HepG2 (cell line): ENCODE measurements around the gene SEPTIN10. TPM values are rescaled to one million over a fixed set of nuclear protein-coding genes. Genes with fewer than 3 reads are reported as not detected.

Source experiments
- ELF1 ChIP-seq: sonication (generic); formaldehyde crosslinking; IDR thresholded peaks from 2 replicates; pipeline ENCODE4 v1.4.0; 2020; ENCODE audit warnings: missing genetic modification reagents
- ETV6 ChIP-seq: sonication (generic); formaldehyde crosslinking; conservative IDR thresholded peaks from 2 replicates; pipeline ENCODE4 v1.4.0; 2020; ENCODE audit warnings: missing genetic modification reagents
- FOXA3 ChIP-seq: IDR thresholded peaks from 2 replicates; pipeline ENCODE4 v1.6.1; 2016; ENCODE audit warnings: missing genetic modification reagents, missing compliant biosample characterization
- GTF2F1 ChIP-seq: fragments of 150-350 bp; IDR thresholded peaks from 2 replicates; pipeline ENCODE4 v1.6.1; 2014; ENCODE audit warnings: low read length
- HOXA3 ChIP-seq: sonication (generic); formaldehyde crosslinking; IDR thresholded peaks from 2 replicates; pipeline ENCODE4 v1.5.0; 2020; ENCODE audit warnings: missing genetic modification reagents
- KDM6A ChIP-seq: IDR thresholded peaks from 2 replicates; pipeline ENCODE4 v1.6.1; 2016; ENCODE audit warnings: low read depth
- RFX3 ChIP-seq: IDR thresholded peaks from 2 replicates; pipeline ENCODE4 v1.6.1; 2016; ENCODE audit warnings: missing biosample characterization, missing genetic modification reagents
- SNAPC2 ChIP-seq: sonication (generic); formaldehyde crosslinking; IDR thresholded peaks from 2 replicates; pipeline ENCODE4 v1.8.1; 2022; ENCODE audit warnings: mild to moderate bottlenecking, missing genetic modification reagents
- SOX6 ChIP-seq, 2 experiments: fragments of 450-650 bp in 1 of 2; sonication (generic) in 1 of 2; formaldehyde crosslinking in 1 of 2; IDR thresholded peaks; 2 replicates each; pipeline versions ENCODE4 v1.4.0 to v1.6.1; 2017 to 2020; ENCODE audit warnings: antibody characterized with exemption in 1 of 2, mild to moderate bottlenecking in 1 of 2, missing genetic modification reagents in 1 of 2
- SRSF4 ChIP-seq: fragments of 200-400 bp; formaldehyde crosslinking; IDR thresholded peaks from one replicate; pipeline ENCODE4 v1.6.1; 2018; ENCODE audit warnings: mild to moderate bottlenecking, low read depth, low read length, moderate library complexity; ENCODE audit not compliant: poor library complexity, severe bottlenecking
- TBL1XR1 ChIP-seq: fragments of 150-350 bp; IDR thresholded peaks from 2 replicates; pipeline ENCODE4 v1.6.1; 2014; ENCODE audit warnings: borderline replicate concordance, low read length; ENCODE audit not compliant: partially characterized antibody
- ZBTB21 ChIP-seq: sonication (generic); formaldehyde crosslinking; IDR thresholded peaks from 2 replicates; pipeline ENCODE4 v1.4.0; 2020; ENCODE audit warnings: missing genetic modification reagents
- ZNF20 ChIP-seq: sonication (generic); formaldehyde crosslinking; IDR thresholded peaks from 2 replicates; pipeline ENCODE4 v1.4.0; 2020; ENCODE audit warnings: mild to moderate bottlenecking, moderate library complexity, missing genetic modification reagents
- ZNF572 ChIP-seq: sonication (generic); formaldehyde crosslinking; IDR thresholded peaks from 2 replicates; pipeline ENCODE4 v1.5.1; 2020; ENCODE audit warnings: mild to moderate bottlenecking, missing genetic modification reagents
- polyA plus RNA-seq, 8 experiments: library from polyadenylated mRNA; depleted of rRNA in 3 of 8; stranded (reverse) in 7 of 8; unstranded in 1 of 8; fragments of >200 nt; fragmentation: Illumina TruSeq in 4 of 8; extraction: Trizol in 4 of 8; gene quantifications; 2 replicates each; pipeline versions ENCODE4 v1.2.1 to v1.2.3, GENCODE V29; 2011 to 2016; ENCODE audit warnings: low read depth in 4 of 8, missing spikeins in 1 of 8, mixed read lengths in 1 of 8; ENCODE audit not compliant: insufficient read depth in 1 of 8
- total RNA-seq, 5 experiments: library from RNA; depleted of rRNA; stranded (reverse); fragments of >200 nt; fragmentation: Illumina TruSeq; extraction: Trizol; gene quantifications; 2 replicates each; pipeline ENCODE4 v1.2.3, GENCODE V29; 2016; ENCODE audit warnings: low read depth in 1 of 5
- TF ChIP-seq, protein P1 (sequence below): sonication (generic); formaldehyde crosslinking; IDR thresholded peaks from 2 replicates; pipeline ENCODE4 v1.4.0; 2020; ENCODE audit warnings: missing genetic modification reagents
- TF ChIP-seq, protein P2 (sequence below): sonication (generic); formaldehyde crosslinking; IDR thresholded peaks from 2 replicates; pipeline ENCODE4 v1.8.1; 2023; ENCODE audit warnings: mild to moderate bottlenecking, missing genetic modification reagents, borderline replicate concordance
- TF ChIP-seq, protein P3 (sequence below): sonication (generic); formaldehyde crosslinking; IDR thresholded peaks from 2 replicates; pipeline ENCODE4 v1.4.0; 2020; ENCODE audit warnings: missing genetic modification reagents
- TF ChIP-seq, protein P4 (sequence below): IDR thresholded peaks from 2 replicates; pipeline ENCODE4 v1.6.1; 2016; ENCODE audit warnings: missing genetic modification reagents, missing compliant biosample characterization
- TF ChIP-seq, protein P5 (sequence below): IDR thresholded peaks from 2 replicates; pipeline ENCODE4 v1.6.1; 2016; ENCODE audit warnings: low read depth, missing genetic modification reagents, missing compliant biosample characterization
- TF ChIP-seq, protein P6 (sequence below): sonication (generic); formaldehyde crosslinking; IDR thresholded peaks from 2 replicates; pipeline ENCODE4 v1.4.0; 2020; ENCODE audit warnings: missing genetic modification reagents

Gene SEPTIN10
- total and polyA plus RNA-seq, 2 of the 13 experiments (the other 11 are each of a cell fraction or from before 2014, with no cell fraction given): 45.8 to 67.5 TPM

DNA sequence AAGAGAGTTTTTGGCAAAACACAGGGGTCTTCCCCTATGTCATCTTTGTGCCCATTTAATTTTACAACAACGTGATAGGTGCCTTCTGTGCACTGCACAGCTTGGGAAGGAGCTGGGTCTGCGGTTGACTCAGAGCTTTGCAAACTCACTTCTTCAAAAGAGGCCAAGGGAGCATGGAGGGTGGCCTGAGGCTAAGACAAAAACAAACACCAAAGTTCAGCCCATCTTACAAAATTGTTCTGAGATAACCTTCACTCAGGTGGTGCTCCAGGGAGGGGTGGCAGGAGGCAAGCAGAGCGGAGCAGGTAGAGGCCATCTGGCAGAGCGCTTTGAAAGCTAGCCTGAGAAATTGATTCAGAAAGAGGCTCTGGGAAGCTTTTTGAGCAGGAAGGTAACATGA is 10.2 kb upstream of the SEPTIN10 start (continued):
- TF ChIP-seq, protein P1, sequence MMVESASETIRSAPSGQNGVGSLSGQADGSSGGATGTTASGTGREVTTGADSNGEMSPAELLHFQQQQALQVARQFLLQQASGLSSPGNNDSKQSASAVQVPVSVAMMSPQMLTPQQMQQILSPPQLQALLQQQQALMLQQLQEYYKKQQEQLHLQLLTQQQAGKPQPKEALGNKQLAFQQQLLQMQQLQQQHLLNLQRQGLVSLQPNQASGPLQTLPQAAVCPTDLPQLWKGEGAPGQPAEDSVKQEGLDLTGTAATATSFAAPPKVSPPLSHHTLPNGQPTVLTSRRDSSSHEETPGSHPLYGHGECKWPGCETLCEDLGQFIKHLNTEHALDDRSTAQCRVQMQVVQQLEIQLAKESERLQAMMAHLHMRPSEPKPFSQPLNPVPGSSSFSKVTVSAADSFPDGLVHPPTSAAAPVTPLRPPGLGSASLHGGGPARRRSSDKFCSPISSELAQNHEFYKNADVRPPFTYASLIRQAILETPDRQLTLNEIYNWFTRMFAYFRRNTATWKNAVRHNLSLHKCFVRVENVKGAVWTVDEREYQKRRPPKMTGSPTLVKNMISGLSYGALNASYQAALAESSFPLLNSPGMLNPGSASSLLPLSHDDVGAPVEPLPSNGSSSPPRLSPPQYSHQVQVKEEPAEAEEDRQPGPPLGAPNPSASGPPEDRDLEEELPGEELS (CRISPR knock-in tag): no peak
- TF ChIP-seq ELF1 (CRISPR knock-in tag): no peak
- TF ChIP-seq, protein P2, sequence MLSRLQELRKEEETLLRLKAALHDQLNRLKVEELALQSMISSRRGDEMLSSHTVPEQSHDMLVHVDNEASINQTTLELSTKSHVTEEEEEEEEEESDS (CRISPR knock-in tag): no peak
- no peak for TF ChIP-seq GTF2F1
- TF ChIP-seq, protein P3, sequence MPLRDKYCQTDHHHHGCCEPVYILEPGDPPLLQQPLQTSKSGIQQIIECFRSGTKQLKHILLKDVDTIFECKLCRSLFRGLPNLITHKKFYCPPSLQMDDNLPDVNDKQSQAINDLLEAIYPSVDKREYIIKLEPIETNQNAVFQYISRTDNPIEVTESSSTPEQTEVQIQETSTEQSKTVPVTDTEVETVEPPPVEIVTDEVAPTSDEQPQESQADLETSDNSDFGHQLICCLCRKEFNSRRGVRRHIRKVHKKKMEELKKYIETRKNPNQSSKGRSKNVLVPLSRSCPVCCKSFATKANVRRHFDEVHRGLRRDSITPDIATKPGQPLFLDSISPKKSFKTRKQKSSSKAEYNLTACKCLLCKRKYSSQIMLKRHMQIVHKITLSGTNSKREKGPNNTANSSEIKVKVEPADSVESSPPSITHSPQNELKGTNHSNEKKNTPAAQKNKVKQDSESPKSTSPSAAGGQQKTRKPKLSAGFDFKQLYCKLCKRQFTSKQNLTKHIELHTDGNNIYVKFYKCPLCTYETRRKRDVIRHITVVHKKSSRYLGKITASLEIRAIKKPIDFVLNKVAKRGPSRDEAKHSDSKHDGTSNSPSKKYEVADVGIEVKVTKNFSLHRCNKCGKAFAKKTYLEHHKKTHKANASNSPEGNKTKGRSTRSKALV (CRISPR knock-in tag): no peak
- TF ChIP-seq ZNF20 (CRISPR knock-in tag): no peak
- no peak for TF ChIP-seq ZBTB21 (CRISPR knock-in tag)
- TF ChIP-seq TBL1XR1: no peak
- TF ChIP-seq, protein P4, sequence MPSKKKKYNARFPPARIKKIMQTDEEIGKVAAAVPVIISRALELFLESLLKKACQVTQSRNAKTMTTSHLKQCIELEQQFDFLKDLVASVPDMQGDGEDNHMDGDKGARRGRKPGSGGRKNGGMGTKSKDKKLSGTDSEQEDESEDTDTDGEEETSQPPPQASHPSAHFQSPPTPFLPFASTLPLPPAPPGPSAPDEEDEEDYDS (CRISPR knock-in tag): no peak
- TF ChIP-seq ZNF572 (CRISPR knock-in tag): no peak
- no peak for TF ChIP-seq KDM6A (CRISPR knock-in tag)
- TF ChIP-seq, protein P5, sequence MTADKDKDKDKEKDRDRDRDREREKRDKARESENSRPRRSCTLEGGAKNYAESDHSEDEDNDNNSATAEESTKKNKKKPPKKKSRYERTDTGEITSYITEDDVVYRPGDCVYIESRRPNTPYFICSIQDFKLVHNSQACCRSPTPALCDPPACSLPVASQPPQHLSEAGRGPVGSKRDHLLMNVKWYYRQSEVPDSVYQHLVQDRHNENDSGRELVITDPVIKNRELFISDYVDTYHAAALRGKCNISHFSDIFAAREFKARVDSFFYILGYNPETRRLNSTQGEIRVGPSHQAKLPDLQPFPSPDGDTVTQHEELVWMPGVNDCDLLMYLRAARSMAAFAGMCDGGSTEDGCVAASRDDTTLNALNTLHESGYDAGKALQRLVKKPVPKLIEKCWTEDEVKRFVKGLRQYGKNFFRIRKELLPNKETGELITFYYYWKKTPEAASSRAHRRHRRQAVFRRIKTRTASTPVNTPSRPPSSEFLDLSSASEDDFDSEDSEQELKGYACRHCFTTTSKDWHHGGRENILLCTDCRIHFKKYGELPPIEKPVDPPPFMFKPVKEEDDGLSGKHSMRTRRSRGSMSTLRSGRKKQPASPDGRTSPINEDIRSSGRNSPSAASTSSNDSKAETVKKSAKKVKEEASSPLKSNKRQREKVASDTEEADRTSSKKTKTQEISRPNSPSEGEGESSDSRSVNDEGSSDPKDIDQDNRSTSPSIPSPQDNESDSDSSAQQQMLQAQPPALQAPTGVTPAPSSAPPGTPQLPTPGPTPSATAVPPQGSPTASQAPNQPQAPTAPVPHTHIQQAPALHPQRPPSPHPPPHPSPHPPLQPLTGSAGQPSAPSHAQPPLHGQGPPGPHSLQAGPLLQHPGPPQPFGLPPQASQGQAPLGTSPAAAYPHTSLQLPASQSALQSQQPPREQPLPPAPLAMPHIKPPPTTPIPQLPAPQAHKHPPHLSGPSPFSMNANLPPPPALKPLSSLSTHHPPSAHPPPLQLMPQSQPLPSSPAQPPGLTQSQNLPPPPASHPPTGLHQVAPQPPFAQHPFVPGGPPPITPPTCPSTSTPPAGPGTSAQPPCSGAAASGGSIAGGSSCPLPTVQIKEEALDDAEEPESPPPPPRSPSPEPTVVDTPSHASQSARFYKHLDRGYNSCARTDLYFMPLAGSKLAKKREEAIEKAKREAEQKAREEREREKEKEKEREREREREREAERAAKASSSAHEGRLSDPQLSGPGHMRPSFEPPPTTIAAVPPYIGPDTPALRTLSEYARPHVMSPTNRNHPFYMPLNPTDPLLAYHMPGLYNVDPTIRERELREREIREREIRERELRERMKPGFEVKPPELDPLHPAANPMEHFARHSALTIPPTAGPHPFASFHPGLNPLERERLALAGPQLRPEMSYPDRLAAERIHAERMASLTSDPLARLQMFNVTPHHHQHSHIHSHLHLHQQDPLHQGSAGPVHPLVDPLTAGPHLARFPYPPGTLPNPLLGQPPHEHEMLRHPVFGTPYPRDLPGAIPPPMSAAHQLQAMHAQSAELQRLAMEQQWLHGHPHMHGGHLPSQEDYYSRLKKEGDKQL (CRISPR knock-in tag): no peak
- TF ChIP-seq SRSF4: no peak
- no peak for TF ChIP-seq RFX3 (CRISPR knock-in tag)
- TF ChIP-seq SNAPC2 (CRISPR knock-in tag): 0 out of 2 replicates have a peak, but pooled peaks have one; percentile 51
- peak; percentile 30; the same call in 1 of the 2 replicates for TF ChIP-seq HOXA3 (CRISPR knock-in tag)
- TF ChIP-seq, protein P6, sequence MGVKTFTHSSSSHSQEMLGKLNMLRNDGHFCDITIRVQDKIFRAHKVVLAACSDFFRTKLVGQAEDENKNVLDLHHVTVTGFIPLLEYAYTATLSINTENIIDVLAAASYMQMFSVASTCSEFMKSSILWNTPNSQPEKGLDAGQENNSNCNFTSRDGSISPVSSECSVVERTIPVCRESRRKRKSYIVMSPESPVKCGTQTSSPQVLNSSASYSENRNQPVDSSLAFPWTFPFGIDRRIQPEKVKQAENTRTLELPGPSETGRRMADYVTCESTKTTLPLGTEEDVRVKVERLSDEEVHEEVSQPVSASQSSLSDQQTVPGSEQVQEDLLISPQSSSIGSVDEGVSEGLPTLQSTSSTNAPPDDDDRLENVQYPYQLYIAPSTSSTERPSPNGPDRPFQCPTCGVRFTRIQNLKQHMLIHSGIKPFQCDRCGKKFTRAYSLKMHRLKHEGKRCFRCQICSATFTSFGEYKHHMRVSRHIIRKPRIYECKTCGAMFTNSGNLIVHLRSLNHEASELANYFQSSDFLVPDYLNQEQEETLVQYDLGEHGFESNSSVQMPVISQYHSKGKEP (CRISPR knock-in tag): no peak
- no peak; the same call in 1 of the 2 replicates for TF ChIP-seq ETV6 (CRISPR knock-in tag)
- TF ChIP-seq SOX6 (IDR thresholded peaks at IDR 0.05): no peak
- TF ChIP-seq SOX6 (CRISPR knock-in tag; IDR thresholded peaks at IDR 0.05): peak; percentile 67
- TF ChIP-seq FOXA3 (CRISPR knock-in tag): no peak
